H1 (cell line): ENCODE measurements around the gene TMEM183A.

Experiments used
- BRCA1 ChIP-seq: IDR thresholded peaks from 2 replicates; pipeline ENCODE4 v1.6.1; 2012; ENCODE audit warnings: low read depth, low read length, improper control_type of control experiment
- CHD1 ChIP-seq: IDR thresholded peaks from 2 replicates; pipeline ENCODE4 v1.6.1; 2012; ENCODE audit warnings: low read depth, low read length, improper control_type of control experiment
- CHD2 ChIP-seq: IDR thresholded peaks from 2 replicates; pipeline ENCODE4 v1.6.1; 2012; ENCODE audit warnings: low read length, improper control_type of control experiment
- HDAC6 ChIP-seq: IDR thresholded peaks from one replicate; pipeline ENCODE4 v1.7.1; 2012; ENCODE audit warnings: low read depth, mild to moderate bottlenecking, inconsistent platforms, low read length, moderate library complexity
- POLR2A ChIP-seq, 2 experiments: IDR thresholded peaks; 1 replicate in 1 of 2; 2 replicates in 1 of 2; pipeline ENCODE4 v1.6.1; 2011; ENCODE audit warnings: low read depth in 2 of 2, low read length in 2 of 2, mild to moderate bottlenecking in 2 of 2; ENCODE audit errors: control extremely low read depth in 1 of 2
- POLR2AphosphoS5 ChIP-seq: IDR thresholded peaks from 2 replicates; pipeline ENCODE4 v1.6.1; 2011; ENCODE audit warnings: low read depth, low read length
- SAP30 ChIP-seq: fragments of 300-600 bp; sonication (generic); IDR thresholded peaks from 2 replicates; pipeline ENCODE4 v1.7.1; 2012; ENCODE audit warnings: low read length, moderate library complexity, mild to moderate bottlenecking, inconsistent platforms; ENCODE audit not compliant: insufficient read depth, insufficient replicate concordance
- SIN3A ChIP-seq, 2 experiments: IDR thresholded peaks in 1 of 2; conservative IDR thresholded peaks in 1 of 2; 2 replicates each; pipeline ENCODE4 v1.6.1; 2011 to 2012; ENCODE audit warnings: low read length in 2 of 2, improper control_type of control experiment in 1 of 2, low read depth in 1 of 2, mild to moderate bottlenecking in 1 of 2
- TF ChIP-seq, protein P1 (sequence below), 3 experiments: IDR thresholded peaks; 1 replicate in 2 of 3; 2 replicates in 1 of 3; pipeline versions ENCODE4 v1.5.1 to v1.6.1; 2011; ENCODE audit warnings: low read length in 3 of 3, mild to moderate bottlenecking in 3 of 3, inconsistent platforms in 2 of 3, low read depth in 1 of 3, moderate library complexity in 1 of 3; ENCODE audit not compliant: insufficient read depth in 1 of 3; ENCODE audit errors: control extremely low read depth in 1 of 3
- TF ChIP-seq, protein P2 (sequence below): IDR thresholded peaks from 2 replicates; pipeline ENCODE4 v1.6.1; 2012; ENCODE audit warnings: inconsistent platforms

DNA sequence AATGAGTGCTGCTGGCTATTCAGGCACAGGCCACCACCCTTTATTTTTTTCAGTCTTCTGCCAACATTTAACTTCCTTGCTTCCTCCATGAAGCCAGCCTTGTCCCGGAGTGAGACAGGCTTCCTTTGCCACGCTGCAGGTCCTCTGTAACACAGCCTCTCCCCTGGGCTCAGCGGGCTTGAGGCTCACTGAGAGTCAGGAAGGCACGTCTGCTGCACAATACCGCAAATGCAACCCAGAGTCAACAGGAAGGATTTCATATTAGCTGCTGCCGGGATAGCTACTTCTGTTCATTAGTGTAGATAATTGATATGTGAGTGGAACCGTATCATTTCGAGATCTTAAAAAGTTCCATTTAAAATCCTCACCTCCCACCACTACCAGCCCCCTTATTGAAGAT, 56.1 kb downstream of the TMEM183A start:
- TF ChIP-seq, protein P1, sequence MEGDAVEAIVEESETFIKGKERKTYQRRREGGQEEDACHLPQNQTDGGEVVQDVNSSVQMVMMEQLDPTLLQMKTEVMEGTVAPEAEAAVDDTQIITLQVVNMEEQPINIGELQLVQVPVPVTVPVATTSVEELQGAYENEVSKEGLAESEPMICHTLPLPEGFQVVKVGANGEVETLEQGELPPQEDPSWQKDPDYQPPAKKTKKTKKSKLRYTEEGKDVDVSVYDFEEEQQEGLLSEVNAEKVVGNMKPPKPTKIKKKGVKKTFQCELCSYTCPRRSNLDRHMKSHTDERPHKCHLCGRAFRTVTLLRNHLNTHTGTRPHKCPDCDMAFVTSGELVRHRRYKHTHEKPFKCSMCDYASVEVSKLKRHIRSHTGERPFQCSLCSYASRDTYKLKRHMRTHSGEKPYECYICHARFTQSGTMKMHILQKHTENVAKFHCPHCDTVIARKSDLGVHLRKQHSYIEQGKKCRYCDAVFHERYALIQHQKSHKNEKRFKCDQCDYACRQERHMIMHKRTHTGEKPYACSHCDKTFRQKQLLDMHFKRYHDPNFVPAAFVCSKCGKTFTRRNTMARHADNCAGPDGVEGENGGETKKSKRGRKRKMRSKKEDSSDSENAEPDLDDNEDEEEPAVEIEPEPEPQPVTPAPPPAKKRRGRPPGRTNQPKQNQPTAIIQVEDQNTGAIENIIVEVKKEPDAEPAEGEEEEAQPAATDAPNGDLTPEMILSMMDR (IDR thresholded peaks at IDR 0.05; ENCODE audit: control extremely low read depth in 1 of 3, insufficient read depth in 1 of 3, low read depth in 1 of 3, low read length in 3 of 3) = no peak
- no peak for TF ChIP-seq SAP30
- no peak for TF ChIP-seq POLR2AphosphoS5
- no peak for TF ChIP-seq SIN3A (conservative IDR thresholded peaks at IDR 0.05 in 1 of 2, IDR thresholded peaks at IDR 0.05 in 1 of 2; ENCODE audit: low read depth in 1 of 2, low read length in 2 of 2)
- TF ChIP-seq, protein P2, sequence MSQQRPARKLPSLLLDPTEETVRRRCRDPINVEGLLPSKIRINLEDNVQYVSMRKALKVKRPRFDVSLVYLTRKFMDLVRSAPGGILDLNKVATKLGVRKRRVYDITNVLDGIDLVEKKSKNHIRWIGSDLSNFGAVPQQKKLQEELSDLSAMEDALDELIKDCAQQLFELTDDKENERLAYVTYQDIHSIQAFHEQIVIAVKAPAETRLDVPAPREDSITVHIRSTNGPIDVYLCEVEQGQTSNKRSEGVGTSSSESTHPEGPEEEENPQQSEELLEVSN = no peak
- TF ChIP-seq BRCA1 = no peak
- TF ChIP-seq HDAC6 = no peak
- TF ChIP-seq POLR2A (IDR thresholded peaks at IDR 0.05; ENCODE audit: control extremely low read depth in 1 of 2, low read depth in 2 of 2, low read length in 2 of 2) = no peak
- no peak for TF ChIP-seq CHD2
- TF ChIP-seq CHD1 = no peak
